GM18526 (cell line): ENCODE measurements around the gene MKNK2.

Source experiments
- POLR2A ChIP-seq: IDR thresholded peaks from 3 replicates; pipeline ENCODE4 v1.6.1; 2011; ENCODE audit not compliant: insufficient read length; ENCODE audit errors: extremely low read depth

The MKNK2 gene

DNA sequence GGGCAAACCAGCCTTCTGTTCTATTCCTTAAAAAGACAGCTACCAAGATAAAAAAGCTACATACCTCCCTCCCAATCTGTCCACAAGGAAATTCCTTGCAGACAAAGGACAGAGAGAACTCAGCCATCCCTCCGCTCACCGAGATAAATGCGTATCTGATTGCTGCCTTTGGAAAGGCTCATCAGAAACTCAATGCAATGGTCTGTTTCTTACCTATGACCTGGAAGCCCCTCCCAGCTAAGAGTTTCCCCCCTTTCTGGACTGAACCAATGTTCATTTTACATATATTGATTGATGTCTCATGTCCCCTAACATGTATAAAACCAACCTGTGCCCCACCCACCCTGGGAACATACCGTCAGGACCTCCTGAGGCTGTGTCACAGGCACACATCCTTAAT lies 47.2 kb downstream of the MKNK2 start:
- no peak for TF ChIP-seq POLR2A

DNA sequence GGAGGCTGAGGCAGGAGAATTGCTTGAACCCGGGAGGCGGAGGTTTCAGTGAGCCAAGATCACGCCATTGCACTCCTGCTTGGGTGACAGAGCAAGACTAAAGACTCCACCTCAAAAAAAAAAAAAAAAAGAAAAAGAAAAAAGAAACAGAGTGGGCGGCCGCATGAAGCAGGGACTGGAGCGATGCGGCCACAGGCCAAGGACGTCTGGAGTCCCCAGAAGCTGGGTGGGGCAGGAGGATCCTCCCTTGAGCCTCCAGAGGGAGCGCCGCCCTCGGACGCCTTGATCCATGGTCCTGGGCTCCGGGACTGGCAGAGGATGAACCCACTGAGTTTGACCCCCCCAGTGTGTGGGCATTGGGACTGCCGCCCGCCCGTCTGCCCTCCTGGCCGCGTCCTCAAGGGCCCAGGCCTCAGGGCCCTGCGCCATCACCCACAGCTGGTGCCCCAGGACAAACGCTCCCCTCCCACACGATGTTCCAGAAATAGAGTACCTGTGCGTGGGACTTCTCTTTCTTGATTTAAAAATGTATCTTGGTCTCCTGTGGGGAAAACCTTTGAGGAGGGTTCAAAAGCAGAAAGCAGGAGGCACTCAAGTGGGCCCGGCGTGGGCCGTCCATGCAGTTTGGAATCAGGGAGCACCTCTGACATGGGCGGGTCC lies 51.1 kb downstream of the MKNK2 start:
- no peak for TF ChIP-seq POLR2A

DNA sequence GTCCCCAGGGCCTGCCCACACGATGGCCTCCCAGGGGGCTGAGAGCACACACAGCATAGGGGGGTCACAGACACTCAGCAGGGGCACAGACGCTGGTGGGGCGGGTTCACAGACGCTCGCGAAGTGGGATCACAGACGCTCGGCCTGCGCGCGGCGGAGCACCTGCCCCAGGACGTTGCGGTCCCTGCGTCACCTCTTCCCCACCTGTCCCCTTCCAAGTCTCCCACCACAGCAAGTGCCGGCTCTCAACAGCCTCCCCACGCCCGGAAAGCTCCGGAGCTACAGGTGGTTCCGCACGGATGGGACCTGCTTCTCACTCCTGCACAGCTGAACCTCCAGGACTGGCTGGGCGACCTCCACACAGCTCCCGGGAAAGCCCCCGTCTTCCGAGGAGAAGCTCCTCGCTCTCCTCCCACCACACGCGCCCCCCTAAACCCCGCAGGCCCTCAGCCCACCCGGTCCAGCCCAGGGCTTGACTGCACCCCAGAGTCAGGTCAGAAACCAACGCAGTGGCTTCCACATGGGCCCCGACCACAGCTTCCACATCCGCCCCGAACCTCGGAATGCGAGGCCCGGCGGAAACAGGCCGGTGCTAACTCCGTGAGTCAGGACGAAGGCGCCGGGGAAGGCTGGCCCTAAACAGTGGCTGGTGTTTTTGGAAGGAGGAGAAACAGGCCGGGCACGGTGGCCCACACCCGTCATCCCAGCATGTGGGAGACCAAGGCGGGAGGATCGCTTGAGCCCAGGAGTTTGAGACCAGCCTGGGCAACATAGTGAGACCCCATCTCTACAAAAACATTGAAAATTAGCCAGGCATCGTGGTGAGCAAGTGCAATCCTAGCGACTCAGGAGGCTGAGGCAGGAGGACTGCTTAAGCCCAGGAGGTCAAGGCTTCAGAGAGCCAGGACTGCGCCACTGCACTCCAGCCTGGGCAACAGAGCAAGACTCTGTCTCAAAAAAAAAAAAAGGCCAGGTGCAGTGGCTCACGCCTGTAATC lies 52.0 kb downstream of the MKNK2 start:
- no peak for TF ChIP-seq POLR2A

DNA sequence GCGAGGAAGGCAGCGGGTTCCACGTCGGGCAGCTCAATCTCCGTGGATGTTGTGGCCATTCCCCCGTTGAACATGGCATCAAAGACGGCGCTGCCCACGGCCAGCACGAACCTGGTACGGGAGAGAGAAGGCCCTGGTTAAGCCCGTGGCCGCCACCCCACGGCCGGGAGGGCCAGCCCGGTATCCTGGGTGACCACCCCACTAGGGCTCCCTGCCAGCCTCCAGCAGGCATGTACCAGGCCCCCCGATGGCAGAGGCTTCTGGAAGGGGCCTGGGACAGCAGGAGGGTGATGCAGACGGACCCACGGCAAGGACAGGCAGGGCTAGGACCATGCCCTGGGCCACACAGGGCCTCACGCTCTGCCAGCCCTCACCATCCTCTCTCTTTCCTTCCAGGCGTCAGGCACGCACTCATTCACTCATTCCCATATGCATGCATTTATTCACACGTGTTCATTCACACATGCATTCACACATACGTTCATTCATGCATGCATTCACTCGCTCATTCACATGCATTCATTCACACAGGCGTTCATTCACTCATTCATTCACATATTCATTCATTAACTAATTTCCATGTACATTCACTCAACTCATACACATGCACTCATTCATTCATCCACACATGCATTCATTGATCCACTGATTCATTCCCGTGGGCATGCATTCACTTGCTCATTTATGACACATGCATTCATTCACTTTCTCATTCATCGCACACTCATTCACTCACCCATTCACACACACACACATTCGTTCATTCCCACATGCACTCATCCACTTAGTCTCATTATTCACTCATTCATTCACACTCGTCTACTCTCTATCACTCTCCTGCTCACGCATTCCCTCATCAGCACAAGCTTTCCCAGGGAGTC lies 53.5 kb downstream of the MKNK2 start:
- no peak for TF ChIP-seq POLR2A

DNA sequence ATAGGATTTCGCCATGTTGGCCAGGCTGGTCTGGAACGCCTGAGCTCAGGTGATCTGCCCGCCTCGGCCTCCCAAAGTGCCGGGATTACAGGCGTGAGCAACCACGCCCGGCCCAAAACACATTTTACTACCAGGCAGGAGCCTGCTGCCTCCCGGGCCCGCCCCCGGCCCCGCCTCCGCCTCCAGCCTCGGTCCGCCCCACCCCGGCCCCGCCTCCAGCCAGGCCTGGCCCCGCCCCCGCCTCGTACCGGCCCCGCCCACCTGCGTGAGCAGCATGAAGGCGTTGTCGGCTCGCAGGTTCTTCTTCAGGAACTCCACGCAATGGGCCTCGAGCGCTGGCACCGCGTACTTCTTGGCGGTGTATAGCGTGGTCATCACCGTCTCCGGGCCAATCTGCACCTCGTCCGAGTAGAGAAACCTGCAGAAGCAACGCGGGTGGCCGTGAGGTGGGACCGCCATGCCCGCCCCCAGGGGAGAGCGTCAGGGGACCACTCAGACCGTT lies 58.2 kb downstream of the MKNK2 start:
- TF ChIP-seq POLR2A, result no peak

DNA sequence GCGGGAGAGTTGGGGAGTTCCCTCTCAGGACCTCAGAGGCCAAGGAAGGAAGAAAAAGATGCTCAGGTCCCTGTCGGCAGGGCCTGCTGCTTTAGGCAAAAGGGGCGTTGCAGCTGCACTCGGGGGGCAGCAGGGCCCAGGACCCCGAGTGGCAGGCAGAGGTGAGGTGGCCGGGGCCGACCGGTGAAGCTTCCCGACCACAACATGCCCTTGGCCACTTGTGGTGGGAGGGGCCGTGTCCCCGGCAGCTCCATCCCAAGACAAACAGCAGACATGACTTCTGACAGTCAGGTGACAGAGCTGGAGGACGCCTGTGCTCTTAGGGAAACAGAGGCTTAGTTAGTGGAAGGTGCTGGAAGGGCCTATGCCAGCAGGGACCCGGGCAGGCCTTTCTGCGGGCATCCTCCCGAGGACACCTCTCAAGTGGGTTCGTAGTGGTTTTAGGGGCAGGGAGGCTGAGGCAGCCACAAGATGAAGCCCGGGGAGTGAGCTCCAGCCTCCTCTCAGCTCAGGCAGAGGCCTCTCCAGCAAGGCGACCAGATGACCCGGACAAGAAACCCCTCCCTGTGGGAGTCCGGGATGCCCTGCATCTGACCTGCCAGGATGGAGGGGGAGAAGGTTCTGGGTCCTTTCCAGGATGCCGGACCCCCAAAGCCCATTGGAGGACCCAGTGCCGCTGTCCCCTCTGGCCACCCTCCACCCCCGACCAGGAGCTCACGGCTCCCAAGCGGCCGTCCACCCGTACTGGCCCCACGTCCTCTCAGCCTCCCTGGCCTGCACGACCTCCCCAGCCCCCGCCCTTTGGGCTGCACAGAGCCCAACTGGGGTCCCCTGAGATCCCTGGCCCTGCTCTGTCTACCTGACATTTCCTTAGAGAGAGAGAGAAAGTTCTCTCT lies 59.8 kb downstream of the MKNK2 start:
- TF ChIP-seq POLR2A, result no peak

DNA sequence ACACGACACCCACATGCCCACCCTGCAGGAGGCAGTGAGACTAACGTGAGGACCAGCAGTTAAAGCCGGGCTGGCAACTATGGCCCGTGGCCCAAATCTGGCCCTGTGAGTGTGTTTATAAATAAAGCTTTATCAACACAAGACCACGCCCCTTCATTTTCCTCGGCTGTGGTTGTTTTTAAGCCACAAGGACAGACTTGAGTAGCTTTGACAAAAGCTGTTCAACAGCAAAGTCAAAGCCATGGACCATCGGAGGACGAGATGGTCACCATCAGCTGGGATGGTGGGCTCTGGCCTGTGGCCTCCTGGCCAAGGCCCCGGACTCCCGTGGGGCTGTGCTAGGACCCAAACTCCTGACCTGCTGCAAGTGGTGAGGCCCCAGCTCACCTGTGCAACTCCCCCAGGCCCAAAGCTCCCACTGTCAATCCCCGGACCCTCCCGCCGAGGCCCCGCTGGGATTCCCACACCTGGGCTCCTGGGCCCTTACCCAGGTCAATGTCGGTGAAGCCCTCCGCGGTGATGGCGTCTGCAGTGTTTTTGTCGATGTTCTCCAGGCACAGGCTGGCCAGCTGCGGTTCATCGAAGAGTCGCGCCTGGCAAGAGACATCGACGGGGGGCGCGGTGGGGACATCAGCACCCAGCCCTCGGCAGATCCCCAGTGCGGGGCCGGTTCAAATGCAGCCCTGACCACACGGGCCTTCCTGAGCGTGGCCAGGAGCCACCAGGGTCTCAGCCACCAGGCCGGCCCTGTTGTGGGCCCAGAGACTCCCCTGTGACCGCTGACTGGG lies 60.6 kb downstream of the MKNK2 start:
- TF ChIP-seq POLR2A, result no peak

DNA sequence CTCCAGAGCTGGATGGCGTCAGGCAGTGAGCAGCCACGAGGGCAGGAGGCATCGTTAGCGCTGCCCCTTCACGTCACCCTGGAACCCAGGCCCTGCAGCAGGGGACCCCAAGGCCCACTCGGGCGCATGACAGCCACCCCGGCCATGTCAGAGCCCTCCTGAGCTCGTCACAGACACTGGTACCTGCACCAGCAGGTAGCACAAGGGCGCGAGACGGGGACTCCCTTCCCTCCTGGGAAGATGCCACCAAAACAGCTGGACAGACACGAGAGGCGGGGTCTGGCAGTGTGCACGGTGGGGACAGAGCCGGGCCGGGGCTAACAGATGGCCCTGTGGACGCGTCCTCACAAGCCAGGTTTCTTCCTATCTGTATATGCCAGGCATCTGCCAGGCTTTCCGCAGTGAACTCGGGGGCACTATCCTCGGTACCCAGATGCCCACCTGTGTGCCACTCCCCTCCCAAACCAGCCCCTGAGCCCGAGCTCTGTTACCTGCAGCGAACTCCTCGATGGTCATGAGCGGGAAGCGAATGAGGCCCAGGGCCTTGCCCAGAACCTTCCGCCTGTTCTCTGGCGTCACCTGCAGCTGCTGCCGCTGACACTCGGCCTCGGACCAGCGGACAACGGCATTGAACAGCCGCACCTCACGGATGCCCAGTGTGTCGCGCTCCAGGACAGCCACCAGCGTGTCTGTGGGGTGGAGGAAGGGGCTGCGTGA lies 61.4 kb downstream of the MKNK2 start:
- no peak for TF ChIP-seq POLR2A
